ENCODE data around the gene SNUPN. TPM values are rescaled to one million over a fixed set of nuclear protein-coding genes. Genes with fewer than 3 reads are reported as not detected.

SNUPN gene
- polyA plus RNA-seq, 1 experiment, result 36.6 TPM

GRCh38 chr15:75631935-75632334 is 6.4 kb upstream of the SNUPN start:
- Histone ChIP-seq H3K27me3 (ENCODE audit: control insufficient read depth, insufficient read depth, low read length) (no peaks in the 10 kb centered on the region), H3K9me3 (ENCODE audit: control insufficient read depth, insufficient read depth, low read length) (no peaks in the 10 kb centered on the region), H3K4me3 (ENCODE audit: low read depth, low read length) (no peak overlapping the region), H3K27ac (ENCODE audit: low read depth, low read length) (no peak overlapping the region)
- CTCF ChIA-PET, result no interaction called here
- no peak for TF ChIP-seq CTCF (IDR thresholded peaks at IDR 0.05; ENCODE audit: low read depth, low read length)
- DNase-seq (ENCODE audit: low read depth, low spot score), result no peak
- POLR2A ChIA-PET, result no interaction called here

GRCh38 chr15:75622505-75622904 is 3.0 kb downstream of the SNUPN start:
- Histone ChIP-seq H3K4me3 (ENCODE audit: low read depth, low read length) (no peak overlapping the region), H3K27me3 (ENCODE audit: control insufficient read depth, insufficient read depth, low read length) (no peaks in the 10 kb centered on the region), H3K9me3 (ENCODE audit: control insufficient read depth, insufficient read depth, low read length) (no peaks in the 10 kb centered on the region; the same call in 1 of the 2 replicates), H3K27ac (ENCODE audit: low read depth, low read length) (no peak overlapping the region)
- ChIA-PET CTCF (interaction anchor here (1.2 kb wide), 1 partner anchor 16 kb away, joined by 3 read pairs; no protein-coding TSS in a partner anchor), POLR2A (no interaction called here)
- no peak for TF ChIP-seq CTCF (IDR thresholded peaks at IDR 0.05; ENCODE audit: low read depth, low read length)
- DNase-seq (ENCODE audit: low read depth, low spot score), result no peak

- no peaks in the 10 kb centered on the region for H3K27me3 ChIP-seq (ENCODE audit: control insufficient read depth, insufficient read depth, low read length)
- H3K4me3 ChIP-seq (ENCODE audit: low read depth, low read length), result peak overlapping the region; percentile 30
- H3K27ac ChIP-seq (ENCODE audit: low read depth, low read length), result peak overlapping the region; percentile 92
- POLR2A ChIA-PET, result interaction anchor here (0.8 to 2.6 kb wide), 9 partner anchors 17 to 169 kb away, joined by 3 to 18 read pairs (median 4); partner anchors contain the start of genes IMP3, SIN3A and SNX33
- DNase-seq (ENCODE audit: low read depth, low spot score), result peak; percentile 64
- peak; percentile 44 for TF ChIP-seq CTCF (IDR thresholded peaks at IDR 0.05; ENCODE audit: low read depth, low read length)
- H3K9me3 ChIP-seq (ENCODE audit: control insufficient read depth, insufficient read depth, low read length), result no peaks in the 10 kb centered on the region; the same call in 1 of the 2 replicates
- CTCF ChIA-PET, result interaction anchor here (0.8 to 2.0 kb wide), 8 partner anchors 17 to 181 kb away, joined by 3 to 12 read pairs (median 4); partner anchors contain the start of gene SNX33
These were observed 4.6 kb downstream of the SNUPN start for GRCh38 chr15:75620841-75621391.

GRCh38 chr15:75620058-75620820 is 5.3 kb downstream of the SNUPN start:
- TF ChIP-seq CTCF (IDR thresholded peaks at IDR 0.05; ENCODE audit: low read depth, low read length), result no peak
- H3K27ac ChIP-seq (ENCODE audit: low read depth, low read length), result peak overlapping the region; percentile 92
- ChIA-PET CTCF (interaction anchor here (0.8 to 2.0 kb wide), 9 partner anchors 18 to 252 kb away, joined by 3 to 12 read pairs (median 4); partner anchors contain the start of genes MAN2C1 and SNX33), POLR2A (interaction anchor here (0.8 to 2.6 kb wide), 9 partner anchors 18 to 168 kb away, joined by 3 to 18 read pairs (median 4); partner anchors contain the start of genes IMP3, SIN3A and SNX33)
- H3K9me3 ChIP-seq (ENCODE audit: control insufficient read depth, insufficient read depth, low read length), result no peaks in the 10 kb centered on the region; the same call in 1 of the 2 replicates
- peak overlapping the region; percentile 30 for H3K4me3 ChIP-seq (ENCODE audit: low read depth, low read length)
- H3K27me3 ChIP-seq (ENCODE audit: control insufficient read depth, insufficient read depth, low read length), result no peaks in the 10 kb centered on the region
- no peak for DNase-seq (ENCODE audit: low read depth, low spot score)

GRCh38 chr15:75616766-75617165 is 8.8 kb downstream of the SNUPN start:
- ChIA-PET POLR2A (no interaction called here), CTCF (no interaction called here)
- H3K27ac ChIP-seq (ENCODE audit: low read depth, low read length), result no peak overlapping the region

More at GRCh38 chr15:75616766-75617165, 8.8 kb downstream of the SNUPN start:
- no peak for TF ChIP-seq CTCF (IDR thresholded peaks at IDR 0.05; ENCODE audit: low read depth, low read length)
- Histone ChIP-seq H3K9me3 (ENCODE audit: control insufficient read depth, insufficient read depth, low read length) (no peaks in the 10 kb centered on the region), H3K4me3 (ENCODE audit: low read depth, low read length) (no peak overlapping the region), H3K27me3 (ENCODE audit: control insufficient read depth, insufficient read depth, low read length) (no peaks in the 10 kb centered on the region)
- DNase-seq (ENCODE audit: low read depth, low spot score), result no peak
